AG09319 (cell line): ENCODE data around the gene TRPM2.

Experiments used
- DNase-seq: peaks from one replicate; pipeline ENCODE4 v3.0.0-alpha.2; 2010; ENCODE audit warnings: low read depth; ENCODE audit errors: extremely low read depth
- CTCF ChIP-seq: IDR thresholded peaks from 2 replicates; pipeline ENCODE4 v1.5.1; 2011; ENCODE audit warnings: low read depth, mild to moderate bottlenecking, inconsistent platforms, low read length, moderate library complexity

TRPM2 gene

GRCh38 chr21:44331209-44331608 lies 22.2 kb upstream of the TRPM2 start:
- no peak for TF ChIP-seq CTCF
- no peak for DNase-seq

- no peak for TF ChIP-seq CTCF
- DNase-seq = no peak
These were observed 21.6 kb upstream of the TRPM2 start for GRCh38 chr21:44331650-44332307.

- TF ChIP-seq CTCF = no peak
- no peak for DNase-seq
These were observed 21.0 kb upstream of the TRPM2 start for GRCh38 chr21:44332383-44332782.

GRCh38 chr21:44332965-44333364 lies 20.5 kb upstream of the TRPM2 start:
- TF ChIP-seq CTCF = no peak
- no peak for DNase-seq

- DNase-seq = no peak
- TF ChIP-seq CTCF = no peak
These were observed 19.7 kb upstream of the TRPM2 start for GRCh38 chr21:44333509-44334328.

GRCh38 chr21:44334329-44335030 lies 18.9 kb upstream of the TRPM2 start:
- TF ChIP-seq CTCF = no peak
- DNase-seq = no peak
